Stimulated activated CD4-positive, alpha-beta T cell treated with anti-CD3 and anti-CD28 coated beads, Interleukin-1b, Interleukin-23, amount 100 ng/mL, for 4 hours (primary cell): ENCODE results near the gene UACA.
"Not testable (repeated sequence)": the region's sequence is repeated elsewhere in the genome, so short reads cannot be mapped to it uniquely, and the experiment has no call there.

ENCODE experiments used
- DNase-seq, 2 donors: peaks; one replicate each; pipeline ENCODE4 v3.0.0-alpha.2; 2020; ENCODE audit warnings: low read depth in 2 of 2

Gene UACA

DNA sequence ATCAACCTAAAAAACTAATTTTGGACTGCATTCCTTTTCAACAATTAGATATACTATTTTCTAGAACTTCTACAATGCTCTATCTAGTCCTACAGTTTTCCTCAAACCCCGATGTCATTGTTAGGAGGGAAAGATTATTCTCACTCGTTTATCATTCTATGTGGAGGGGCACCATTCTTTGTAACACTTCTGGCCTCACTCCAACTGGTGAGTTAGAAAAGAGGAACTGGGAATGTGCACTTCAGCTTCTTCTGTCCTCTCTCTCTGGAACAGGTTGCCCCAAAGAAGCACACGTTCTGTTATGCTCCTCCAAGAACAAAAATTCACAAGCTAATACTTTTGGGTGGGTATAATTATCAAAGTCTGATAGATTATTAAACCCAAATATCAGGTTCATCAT is 137.9 kb downstream of the UACA start:
- no peak for DNase-seq

DNA sequence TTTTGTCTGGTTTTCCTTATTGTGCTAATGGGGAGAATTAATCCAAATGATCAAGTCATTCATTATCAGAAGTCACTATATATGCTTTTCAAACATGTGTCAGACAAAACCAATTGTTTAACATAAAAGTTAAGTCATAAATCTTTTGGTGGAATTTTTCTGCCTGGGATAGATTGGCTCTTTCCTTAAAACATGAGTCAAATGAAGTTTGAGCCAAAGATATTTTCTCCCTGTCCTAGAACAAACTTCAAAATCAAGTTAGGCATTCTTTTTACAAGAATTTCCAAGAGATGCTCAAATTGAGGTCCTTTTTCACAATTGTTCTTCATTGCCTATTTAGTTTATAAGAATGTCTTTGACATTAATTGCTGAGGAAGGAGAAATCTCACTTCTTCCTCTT is 138.3 kb downstream of the UACA start:
- DNase-seq = no peak

DNA sequence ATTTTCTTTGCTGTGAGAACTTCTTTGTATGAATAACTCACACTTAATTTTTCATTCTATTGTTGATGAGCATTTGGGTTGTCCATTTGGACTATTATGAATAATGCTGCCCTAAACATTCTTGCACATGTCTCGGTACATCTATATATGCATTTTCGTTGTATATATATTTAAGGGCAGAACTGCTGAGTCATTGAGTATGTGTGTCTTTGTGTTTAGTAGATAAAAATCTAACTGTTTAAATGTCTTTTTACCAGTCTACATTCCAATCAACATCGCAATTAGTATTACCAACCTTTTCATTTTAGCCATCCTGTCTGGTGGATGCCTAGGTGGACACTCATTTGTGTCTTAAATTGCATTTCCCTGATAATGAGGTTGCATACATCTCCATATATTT is 144.4 kb downstream of the UACA start:
- DNase-seq = no peak

- no peak for DNase-seq
Measured at GRCh38 chr15:70617911-70618287, 145.5 kb downstream of the UACA start.

DNA sequence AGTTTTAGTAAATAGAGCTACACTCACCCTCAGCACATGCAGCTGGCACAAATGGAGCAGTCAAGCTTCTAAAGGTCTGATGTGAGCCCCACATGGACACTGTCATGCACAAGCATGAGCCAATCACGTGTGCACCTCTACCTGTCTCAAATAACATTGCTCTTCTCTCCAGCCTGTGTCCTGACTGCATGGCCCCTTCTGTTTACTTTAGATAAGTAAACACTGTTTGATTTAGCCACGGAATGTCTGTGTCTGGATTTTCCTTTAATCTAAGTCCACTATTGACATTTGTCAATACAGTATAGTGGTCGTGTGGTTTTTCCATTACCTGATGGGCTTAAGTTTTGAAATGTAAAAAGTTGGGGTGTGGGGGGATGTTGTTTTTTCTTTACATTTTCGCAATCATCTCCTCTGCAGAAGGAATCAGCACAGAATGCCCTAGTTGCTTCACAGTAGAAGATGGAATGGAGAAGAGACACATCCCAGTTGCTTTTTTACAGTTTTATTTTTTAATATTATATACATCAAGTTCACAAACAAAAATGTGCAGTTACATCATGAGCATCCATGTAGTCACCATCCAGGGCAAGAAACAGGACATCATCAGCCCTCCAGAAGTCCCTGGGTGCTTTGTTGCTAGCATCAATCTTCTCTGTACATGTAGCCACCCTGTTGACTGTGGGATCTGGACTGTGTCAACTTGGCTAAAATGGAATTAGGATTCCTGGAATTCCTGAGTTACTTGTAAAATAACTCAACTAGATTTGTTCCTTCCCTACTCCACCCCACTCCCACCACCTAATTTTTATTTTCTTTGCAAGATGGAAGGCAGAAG is 146.1 kb downstream of the UACA start:
- DNase-seq = no peak

- DNase-seq = not testable (repeated sequence)
Measured at GRCh38 chr15:70616311-70616756, 147.0 kb downstream of the UACA start.

DNA sequence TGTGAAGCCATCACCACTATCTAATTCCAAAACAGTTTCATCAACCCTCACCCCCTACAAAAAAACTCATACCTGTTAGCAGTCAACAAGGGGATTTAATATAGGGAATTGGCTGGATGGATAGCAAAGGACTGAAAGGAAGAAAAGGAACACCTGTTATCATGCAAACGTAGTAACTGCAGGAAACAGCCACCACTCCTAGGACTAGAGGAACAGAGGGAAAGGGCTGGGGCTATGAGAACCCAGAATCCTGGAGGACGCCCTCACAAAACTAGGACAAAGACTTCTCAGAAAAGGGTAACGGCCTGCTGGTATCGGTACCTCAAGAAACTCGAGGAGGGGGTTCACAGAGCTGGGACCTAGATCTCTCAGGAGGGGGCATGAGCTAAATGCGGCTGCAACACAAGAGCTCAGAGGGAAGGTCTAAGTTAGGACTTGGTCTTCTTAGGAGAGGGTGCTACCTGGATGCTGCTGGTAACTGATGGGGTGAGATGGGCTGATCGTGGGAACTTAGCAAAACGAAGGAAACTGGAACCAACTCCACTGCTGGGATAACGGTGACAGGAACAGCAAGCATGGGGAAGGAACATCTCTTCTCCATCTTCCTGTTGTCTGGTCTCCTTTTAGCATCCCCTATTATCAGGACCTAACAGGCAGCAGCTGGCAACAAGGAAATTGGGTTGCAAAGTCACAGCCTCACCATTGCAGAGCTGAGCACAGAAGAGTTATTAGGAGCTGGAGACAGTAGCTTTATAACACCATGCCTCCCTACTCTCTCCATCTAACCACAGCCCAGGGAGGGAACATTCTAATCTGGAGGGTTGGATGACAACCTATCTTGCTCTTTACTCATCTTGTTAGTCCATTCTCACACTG is 147.7 kb downstream of the UACA start:
- DNase-seq = no peak

GRCh38 chr15:70614221-70614620 is 149.1 kb downstream of the UACA start:
- no peak for DNase-seq

DNA sequence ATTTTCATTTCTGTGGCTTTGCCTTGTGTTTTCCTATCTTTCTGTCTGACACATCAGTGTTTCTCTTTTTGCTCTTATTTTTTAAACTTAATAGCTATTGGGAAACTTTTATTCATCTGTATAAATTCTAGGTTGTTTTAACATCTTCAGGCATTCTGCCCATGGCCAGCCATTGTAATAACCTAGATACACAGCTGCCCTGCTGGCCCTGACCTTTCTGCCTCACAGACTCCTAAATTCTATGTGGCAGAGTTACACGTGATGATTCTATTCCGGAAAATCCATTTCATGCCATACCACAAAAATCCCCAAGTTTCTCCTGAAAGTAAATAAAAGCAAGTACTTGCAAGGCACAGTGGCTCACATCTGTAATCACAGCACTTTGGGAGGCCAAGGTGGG is 150.1 kb downstream of the UACA start:
- DNase-seq = no peak

- DNase-seq = no peak
Measured at GRCh38 chr15:70611286-70611685, 152.1 kb downstream of the UACA start.

DNA sequence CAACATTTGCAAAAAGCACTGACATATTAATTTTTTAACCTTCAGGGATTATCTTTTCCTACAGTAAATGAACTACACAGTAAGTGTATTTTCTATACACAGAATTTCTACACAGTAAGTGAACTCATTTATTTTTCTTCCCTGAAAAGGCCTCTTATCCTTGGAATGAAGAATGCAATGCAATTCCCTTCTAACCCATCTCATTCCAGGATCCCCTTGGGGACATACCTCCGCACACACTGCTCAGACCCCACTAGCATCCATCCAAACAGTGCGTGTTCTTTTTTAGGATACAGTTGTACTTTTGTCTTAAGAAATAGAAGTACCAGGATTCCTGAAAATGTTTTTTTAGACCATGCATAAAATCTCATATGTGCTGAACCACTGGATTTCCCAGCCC is 152.8 kb downstream of the UACA start:
- no peak for DNase-seq

DNA sequence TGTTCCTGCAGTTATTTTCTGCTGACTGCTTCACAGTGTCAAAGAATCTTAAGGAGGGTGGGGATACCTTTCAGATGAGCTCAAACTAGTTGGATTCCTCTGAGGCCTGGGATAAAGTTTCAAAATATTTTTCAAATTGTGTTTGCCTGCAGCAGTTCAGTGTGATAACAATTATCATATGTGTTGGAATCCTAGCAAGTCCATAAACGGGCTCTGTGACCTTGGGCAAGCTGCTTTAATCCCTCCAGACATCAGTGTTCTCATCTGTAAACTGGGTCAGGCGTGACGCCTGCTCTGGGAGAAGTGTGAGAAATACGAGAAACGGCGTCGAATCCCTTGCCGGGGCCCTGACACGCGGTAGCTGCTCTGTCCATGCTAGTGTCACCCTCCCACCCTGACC is 153.5 kb downstream of the UACA start:
- no peak for DNase-seq

- no peak for DNase-seq
Measured at GRCh38 chr15:70608144-70608543, 155.2 kb downstream of the UACA start.

DNA sequence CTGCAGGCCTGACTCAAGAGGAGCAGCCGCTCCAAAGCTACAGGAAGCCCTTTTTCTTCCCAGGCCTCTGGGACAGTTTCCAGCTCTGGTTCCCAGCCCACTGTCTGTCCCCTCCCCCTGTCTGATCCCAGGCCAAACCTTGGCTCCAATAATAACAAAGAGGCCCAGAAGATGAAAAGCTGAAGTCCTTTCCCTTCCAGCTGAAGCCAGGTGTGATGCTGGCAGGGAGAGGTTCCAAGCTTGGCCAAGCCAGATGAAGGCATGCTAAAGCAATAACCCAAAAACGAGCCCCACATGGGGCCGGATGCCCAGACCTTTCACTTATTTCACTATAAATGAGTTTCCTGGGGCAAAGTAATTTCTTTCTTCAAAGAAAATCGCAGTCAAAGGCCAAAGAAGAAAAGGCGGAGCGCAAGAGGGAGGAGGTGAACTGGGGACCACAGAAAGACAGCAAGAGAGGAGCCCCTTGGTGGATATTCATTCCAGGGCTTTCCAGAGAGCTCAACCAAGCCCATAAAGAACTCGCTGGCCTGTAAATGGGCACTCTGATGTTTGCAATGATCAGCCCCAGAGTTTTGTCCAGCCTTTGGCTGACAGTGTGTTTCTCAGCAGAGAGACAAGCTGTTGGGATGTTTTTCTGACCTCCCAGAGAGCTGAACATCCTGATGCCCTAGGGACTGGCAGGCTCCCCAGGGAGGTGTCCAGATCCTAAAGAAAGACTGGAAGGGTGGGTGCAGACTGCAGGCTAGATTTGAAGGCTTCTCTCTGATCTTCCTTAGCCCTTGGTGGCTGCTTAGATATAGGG is 157.6 kb downstream of the UACA start:
- no peak for DNase-seq

GRCh38 chr15:70604666-70605315 is 158.6 kb downstream of the UACA start:
- DNase-seq = no peak
